GM23248 (cell line): Measurements from ENCODE around the gene FAM227A.

ENCODE experiments used
- EZH2 ChIP-seq: fragments of 200-600 bp; sonication (generic); IDR thresholded peaks from 2 replicates; pipeline ENCODE4 v1.6.1; 2018; ENCODE audit warnings: antibody characterized with exemption, mild to moderate bottlenecking; ENCODE audit not compliant: insufficient read depth, poor library complexity, severe bottlenecking
- EZH2phosphoT487 ChIP-seq: fragments of 200-600 bp; sonication (generic); IDR thresholded peaks from 2 replicates; pipeline ENCODE4 v1.6.1; 2018; ENCODE audit warnings: antibody characterized with exemption, moderate library complexity, mild to moderate bottlenecking, low read depth; ENCODE audit not compliant: insufficient read depth

GRCh38 chr22:38641476-38642040 is 14.6 kb downstream of the FAM227A start:
- TF ChIP-seq EZH2phosphoT487 (no peak), EZH2 (no peak)
